Stimulated activated CD8-positive, alpha-beta memory T cell treated with anti-CD3 and anti-CD28 coated beads, Interleukin-12 subunit alpha, Interleukin-12 subunit beta, amount 100 ng/mL, for 24 hours (primary cell): Measurements from ENCODE around the gene CCL7.

Source experiments
- DNase-seq: peaks from one replicate; pipeline ENCODE4 v3.0.0-alpha.2; 2020; ENCODE audit errors: extremely low read depth

CCL7 gene

GRCh38 chr17:34287875-34288274 lies 17.9 kb downstream of the CCL7 start:
- no peak for DNase-seq

- no peak for DNase-seq
These were observed 20.6 kb downstream of the CCL7 start for GRCh38 chr17:34290586-34290985.

- DNase-seq = no peak
These were observed 21.8 kb downstream of the CCL7 start for GRCh38 chr17:34291721-34292348.

GRCh38 chr17:34299027-34299426 lies 29.0 kb downstream of the CCL7 start:
- no peak for DNase-seq

- no peak for DNase-seq
These were observed 30.0 kb downstream of the CCL7 start for GRCh38 chr17:34299956-34300577.

GRCh38 chr17:34300652-34301370 lies 30.8 kb downstream of the CCL7 start:
- no peak for DNase-seq

- no peak for DNase-seq
These were observed 32.0 kb downstream of the CCL7 start for GRCh38 chr17:34301986-34302385.

- DNase-seq = no peak
These were observed 32.6 kb downstream of the CCL7 start for GRCh38 chr17:34302636-34303035.

GRCh38 chr17:34303606-34304005 lies 33.6 kb downstream of the CCL7 start:
- no peak for DNase-seq

- DNase-seq = no peak
These were observed 35.0 kb downstream of the CCL7 start for GRCh38 chr17:34305061-34305460.

GRCh38 chr17:34305606-34306005 lies 35.6 kb downstream of the CCL7 start:
- DNase-seq = no peak

- no peak for DNase-seq
These were observed 36.4 kb downstream of the CCL7 start for GRCh38 chr17:34306466-34306865.

- no peak for DNase-seq
These were observed 37.1 kb downstream of the CCL7 start for GRCh38 chr17:34307110-34307509.

GRCh38 chr17:34308371-34308770 lies 38.4 kb downstream of the CCL7 start:
- no peak for DNase-seq

- DNase-seq = no peak
These were observed 41.3 kb downstream of the CCL7 start for GRCh38 chr17:34311291-34311690.

GRCh38 chr17:34312080-34312479 lies 42.1 kb downstream of the CCL7 start:
- DNase-seq = no peak

GRCh38 chr17:34313164-34313563 lies 43.1 kb downstream of the CCL7 start:
- DNase-seq = no peak

- no peak for DNase-seq
These were observed 44.3 kb downstream of the CCL7 start for GRCh38 chr17:34314279-34314678.

GRCh38 chr17:34318474-34318873 lies 48.5 kb downstream of the CCL7 start:
- DNase-seq = no peak

- no peak for DNase-seq
These were observed 49.0 kb downstream of the CCL7 start, which contains the start of gene CCL8 for GRCh38 chr17:34319039-34319483. CCL8 (plus strand) TSS chr17:34319435; CDS start chr17:34319502, 67 bp downstream.
